Activated CD4-positive, alpha-beta T cell treated with anti-CD3 and anti-CD28 coated beads for 36 hours (primary cell): ENCODE results near the gene CHRNB1. TPM values are rescaled to one million over a fixed set of nuclear protein-coding genes. Genes with fewer than 3 reads are reported as not detected.

Source experiments
- ATAC-seq: fragments of 200-7000 bp; cut with Tn5 transposase; one replicate; pipeline ENCODE4 v1.10.0; 2021; ENCODE audit warnings: mild to moderate bottlenecking, moderate library complexity
- CTCF ChIA-PET: fragments of 350-600 bp; sonication (Branson Sonifier 250); formaldehyde crosslinking; loops from one replicate; lab custom pipeline; 2021; ENCODE audit warnings: antibody characterized with exemption; lab: Charles Lee
- POLR2A ChIA-PET: fragments of 350-600 bp; sonication (Branson Sonifier 250); formaldehyde crosslinking; loops from one replicate; lab custom pipeline; 2021; ENCODE audit warnings: antibody characterized with exemption, inconsistent platforms; lab: Charles Lee
- DNase-seq: peaks from one replicate; pipeline ENCODE4 v3.0.0-alpha.2; 2020
- H3K27ac Mint-ChIP-seq: one replicate; pipeline ENCODE4 v1.8.0; 2021; ENCODE audit warnings: mixed read lengths
- H3K27me3 Mint-ChIP-seq: one replicate; pipeline ENCODE4 v1.8.0; 2021; ENCODE audit warnings: mixed read lengths
- H3K36me3 Mint-ChIP-seq: one replicate; pipeline ENCODE4 v1.8.0; 2021; ENCODE audit warnings: low read depth, mixed read lengths
- H3K4me1 Mint-ChIP-seq: one replicate; pipeline ENCODE4 v1.8.0; 2021; ENCODE audit warnings: mixed read lengths
- H3K4me3 Mint-ChIP-seq: one replicate; pipeline ENCODE4 v1.8.0; 2021; ENCODE audit warnings: mild to moderate bottlenecking, moderate library complexity, mixed read lengths
- H3K9me3 Mint-ChIP-seq: one replicate; pipeline ENCODE4 v1.8.0; 2021; ENCODE audit warnings: low read depth, mixed read lengths
- intact Hi-C, 2 experiments: fragments of 100-400 bp; cut with DNase I in 1 of 2; cut with micrococcal nuclease in 1 of 2; formaldehyde crosslinking; loops; one replicate each; pipeline versions ENCODE4 v1.14.2 to v1.15.1; 2022 to 2024; cut with DNase I, micrococcal nuclease
- total RNA-seq, 2 experiments: library from RNA; stranded (reverse); gene quantifications; one replicate each; pipeline ENCODE4 v1.2.3, GENCODE V29; 2021

CHRNB1 gene
- 1 to 10 TPM; 7.8 to 8.7 TPM for total RNA-seq

- H3K36me3 Mint-ChIP-seq, result peaks cover 6% of the 10 kb centered on the region
- DNase-seq, result peak; percentile 31
- peak within 1 kb of the TSS; percentile 47 for H3K4me3 Mint-ChIP-seq
- intact Hi-C loops, result no loop called here
- no peak within 1 kb of the TSS for H3K27ac Mint-ChIP-seq
- CTCF ChIA-PET, result interaction anchor here (0.6 to 2.4 kb wide), 16 partner anchors 8 to 399 kb away, joined by 3 to 16 read pairs (median 4); partner anchors contain the start of genes CD68, PLSCR3, SOX15 and TMEM256
- H3K4me1 Mint-ChIP-seq, result peaks cover 26% of the 10 kb centered on the region
- POLR2A ChIA-PET, result interaction anchor here (0.6 to 0.9 kb wide), 3 partner anchors 47 to 132 kb away, joined by 3 read pairs; no protein-coding TSS in a partner anchor
- ATAC-seq, result peak; percentile 6
- H3K27me3 Mint-ChIP-seq, result peaks cover 43% of the 10 kb centered on the region
- H3K9me3 Mint-ChIP-seq, result no peaks in the 10 kb centered on the region
Measured at GRCh38 chr17:7444682-7445618, at the start of gene CHRNB1. Gene CHRNB1 (plus strand): TSS chr17:7445061. CDS start chr17:7445128, 67 bp downstream.

DNA sequence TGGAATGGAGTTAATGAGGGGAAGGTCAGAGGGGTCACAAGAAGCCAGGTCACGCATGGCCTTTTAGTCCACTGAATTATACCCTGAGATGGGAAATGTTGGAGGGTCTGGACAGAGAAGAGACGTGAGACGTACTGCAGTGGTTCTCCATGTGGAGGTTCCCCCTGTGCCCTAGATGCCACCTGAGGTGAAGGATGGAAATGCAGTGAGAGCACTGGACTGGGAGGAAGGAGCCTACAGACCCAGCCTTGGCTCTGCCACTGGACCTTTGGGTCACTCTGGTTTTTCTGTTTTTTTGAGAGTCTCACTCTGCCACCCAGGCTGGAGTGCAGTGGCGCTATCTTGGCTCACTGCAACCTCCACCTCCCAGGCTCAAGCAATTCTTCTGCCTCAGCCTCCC lies 48.7 kb upstream of the CHRNB1 start:
- Mint-ChIP-seq H3K9me3 (no peaks in the 10 kb centered on the region), H3K27ac (no peak overlapping the region), H3K4me1 (peaks cover 22% of the 10 kb centered on the region), H3K4me3 (peak overlapping the region; percentile 6), H3K36me3 (peaks cover 16% of the 10 kb centered on the region), H3K27me3 (no peaks in the 10 kb centered on the region)
- no peak for DNase-seq
- no peak for ATAC-seq
- POLR2A ChIA-PET, result no interaction called here
- CTCF ChIA-PET, result no interaction called here
- intact Hi-C loops, result no loop called here

DNA sequence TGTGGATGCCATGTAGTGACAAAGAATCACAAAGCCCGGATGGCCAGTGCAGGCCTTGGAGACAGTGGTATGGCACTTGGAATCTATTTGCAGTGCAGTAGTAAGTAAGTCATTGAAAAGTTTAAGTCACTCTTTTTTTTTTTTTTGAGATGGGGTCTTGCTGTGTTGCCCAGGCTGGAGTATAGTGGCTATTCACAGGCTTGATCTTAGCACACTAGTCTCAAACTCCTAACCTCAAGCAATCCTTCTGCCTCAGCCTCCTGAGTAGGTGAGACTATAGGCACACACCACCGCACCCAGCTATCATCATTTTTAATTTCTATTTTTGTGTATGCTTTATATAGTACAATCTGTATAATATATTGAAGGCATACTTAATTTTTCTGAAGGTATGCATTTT lies 46.2 kb upstream of the CHRNB1 start:
- Mint-ChIP-seq H3K4me3 (no peak overlapping the region), H3K27ac (no peak overlapping the region), H3K4me1 (peaks cover 12% of the 10 kb centered on the region), H3K36me3 (peaks cover 2% of the 10 kb centered on the region), H3K27me3 (no peaks in the 10 kb centered on the region), H3K9me3 (no peaks in the 10 kb centered on the region)
- no peak for ATAC-seq
- POLR2A ChIA-PET, result no interaction called here
- intact Hi-C loops, result no loop called here
- no peak for DNase-seq
- CTCF ChIA-PET, result interaction anchor here (1.5 kb wide), 1 partner anchor 43 kb away, joined by 4 read pairs; no protein-coding TSS in a partner anchor

- Mint-ChIP-seq H3K4me3 (peak overlapping the region; percentile 89), H3K27ac (peak overlapping the region; percentile 77), H3K27me3 (peaks cover 2% of the 10 kb centered on the region), H3K4me1 (peaks cover 16% of the 10 kb centered on the region), H3K9me3 (no peaks in the 10 kb centered on the region), H3K36me3 (peaks cover 2% of the 10 kb centered on the region)
- ATAC-seq (no peak), DNase-seq (peak; percentile 42)
- intact Hi-C loops, result loop anchor here in 1 of 2 experiments (5.0 kb wide), 2 partner anchors 366 to 439 kb away; partner anchors contain the start of gene SLC16A13
- POLR2A ChIA-PET, result interaction anchor here (0.6 to 2.1 kb wide), 6 partner anchors 19 to 284 kb away, joined by 3 to 13 read pairs (median 3); partner anchors contain the start of genes TMEM102, TP53 and WRAP53
- CTCF ChIA-PET, result interaction anchor here (0.6 to 1.5 kb wide), 5 partner anchors 9 to 113 kb away, joined by 3 to 13 read pairs (median 5); partner anchors contain the start of genes PLSCR3, TMEM102 and TMEM95
Measured at GRCh38 chr17:7403043-7403726, 41.7 kb upstream of the CHRNB1 start.

- ATAC-seq (no peak), DNase-seq (no peak)
- H3K27ac Mint-ChIP-seq, result peak overlapping the region; percentile 77
- ChIA-PET POLR2A (interaction anchor here (1.0 to 2.1 kb wide), 5 partner anchors 33 to 283 kb away, joined by 3 to 13 read pairs (median 6); partner anchors contain the start of genes POLR2A, TMEM102, TP53 and WRAP53), CTCF (interaction anchor here (0.6 to 1.5 kb wide), 7 partner anchors 9 to 52 kb away, joined by 3 to 13 read pairs (median 3); partner anchors contain the start of genes PLSCR3, TMEM102 and TMEM95)
- peaks cover 2% of the 10 kb centered on the region for H3K27me3 Mint-ChIP-seq
- no peaks in the 10 kb centered on the region for H3K9me3 Mint-ChIP-seq
- intact Hi-C loops, result loop anchor here in 1 of 2 experiments (5.0 kb wide), 2 partner anchors 366 to 439 kb away; partner anchors contain the start of gene SLC16A13
- H3K4me3 Mint-ChIP-seq, result peak overlapping the region; percentile 89
- H3K36me3 Mint-ChIP-seq, result peaks cover 2% of the 10 kb centered on the region
- H3K4me1 Mint-ChIP-seq, result peaks cover 16% of the 10 kb centered on the region
Measured at GRCh38 chr17:7403727-7403976, 41.2 kb upstream of the CHRNB1 start.

- ChIA-PET CTCF (interaction anchor here (0.5 to 1.5 kb wide), 10 partner anchors 10 to 453 kb away, joined by 3 to 13 read pairs (median 3); partner anchors contain the start of genes CYB5D1, NAA38, PLSCR3 and TMEM102), POLR2A (interaction anchor here (0.5 to 2.1 kb wide), 7 partner anchors 32 to 283 kb away, joined by 3 to 13 read pairs (median 3); partner anchors contain the start of genes POLR2A, TMEM102, TP53 and WRAP53)
- H3K4me3 Mint-ChIP-seq, result peak within 1 kb of the TSS; percentile 89
- H3K27me3 Mint-ChIP-seq, result peaks cover 2% of the 10 kb centered on the region
- peaks cover 2% of the 10 kb centered on the region for H3K36me3 Mint-ChIP-seq
- ATAC-seq, result peak; percentile 94
- no peaks in the 10 kb centered on the region for H3K9me3 Mint-ChIP-seq
- DNase-seq, result peak; percentile 99
- intact Hi-C loops, result loop anchor here (1.0 to 5.0 kb wide), 21 partner anchors 10 to 529 kb away; partner anchors contain the start of genes PLSCR3 (in 2 of the 2), POLR2A (in 2 of the 2), TMEM102 (in 2 of the 2) and CNTROB (in 1 of the 2)
- peaks cover 16% of the 10 kb centered on the region for H3K4me1 Mint-ChIP-seq
- peak within 1 kb of the TSS; percentile 92 for H3K27ac Mint-ChIP-seq
Measured at GRCh38 chr17:7403977-7404736, 40.7 kb upstream of the CHRNB1 start, which contains the start of gene TMEM256. Gene TMEM256 (minus strand): TSS chr17:7404097. CDS start chr17:7404084, 13 bp downstream.

DNA sequence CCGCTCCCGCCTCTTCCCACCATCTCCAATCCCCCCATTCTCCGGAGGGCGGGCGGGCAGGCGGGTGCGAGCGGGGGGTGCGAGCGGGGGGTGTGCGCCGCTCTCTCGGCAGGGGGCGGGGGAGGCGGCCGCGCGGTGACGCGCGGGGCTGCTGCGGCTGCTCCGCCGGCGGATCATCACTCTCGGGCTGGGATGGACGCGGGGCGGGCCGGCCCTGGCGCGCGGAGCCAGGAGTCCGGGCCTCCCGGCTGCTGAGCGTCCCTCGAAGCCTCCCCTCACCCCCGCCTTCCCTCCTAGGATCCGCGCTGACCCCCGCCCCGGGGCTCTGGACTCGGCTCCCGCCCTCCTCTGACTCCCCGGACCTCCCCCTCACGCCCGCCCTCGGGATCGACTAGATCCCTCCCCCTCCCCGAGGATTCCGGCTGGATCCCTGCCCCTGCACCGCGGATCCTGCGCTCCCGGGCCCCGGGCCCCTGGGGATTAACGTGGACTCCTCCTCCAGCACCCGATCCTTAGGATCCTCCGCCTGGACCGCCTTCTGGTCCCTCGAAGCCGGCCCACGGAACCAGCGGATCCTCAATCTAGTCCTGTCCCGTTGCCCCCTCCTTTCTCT lies 40.0 kb upstream of the CHRNB1 start:
- DNase-seq (peak; percentile 82), ATAC-seq (peak; percentile 38)
- no peaks in the 10 kb centered on the region for H3K9me3 Mint-ChIP-seq
- intact Hi-C loops, result loop anchor here (1.0 to 5.0 kb wide), 21 partner anchors 11 to 528 kb away; partner anchors contain the start of genes PLSCR3 (in 2 of the 2), POLR2A (in 2 of the 2), TMEM102 (in 2 of the 2) and CNTROB (in 1 of the 2)
- H3K4me3 Mint-ChIP-seq, result peak overlapping the region; percentile 89
- peak overlapping the region; percentile 92 for H3K27ac Mint-ChIP-seq
- POLR2A ChIA-PET, result interaction anchor here (0.5 to 2.1 kb wide), 6 partner anchors 31 to 282 kb away, joined by 3 to 13 read pairs (median 4); partner anchors contain the start of genes POLR2A, TMEM102, TP53 and WRAP53
- no peaks in the 10 kb centered on the region for H3K36me3 Mint-ChIP-seq
- peaks cover 2% of the 10 kb centered on the region for H3K27me3 Mint-ChIP-seq
- H3K4me1 Mint-ChIP-seq, result peaks cover 16% of the 10 kb centered on the region
- CTCF ChIA-PET, result interaction anchor here (0.6 to 1.5 kb wide), 8 partner anchors 10 to 452 kb away, joined by 3 to 13 read pairs (median 3); partner anchors contain the start of genes CYB5D1, NAA38, PLSCR3 and TMEM102

GRCh38 chr17:7405350-7406234 lies 39.3 kb upstream of the CHRNB1 start:
- H3K4me1 Mint-ChIP-seq, result peaks cover 16% of the 10 kb centered on the region
- ATAC-seq, result no peak
- no peak for DNase-seq
- no peaks in the 10 kb centered on the region for H3K36me3 Mint-ChIP-seq
- ChIA-PET CTCF (interaction anchor here (1.5 kb wide), 1 partner anchor 452 kb away, joined by 3 read pairs; the partner anchor contains the start of genes CYB5D1 and NAA38), POLR2A (no interaction called here)
- peak overlapping the region; percentile 37 for H3K27ac Mint-ChIP-seq
- H3K4me3 Mint-ChIP-seq, result peak overlapping the region; percentile 89
- peaks cover 2% of the 10 kb centered on the region for H3K27me3 Mint-ChIP-seq
- H3K9me3 Mint-ChIP-seq, result no peaks in the 10 kb centered on the region
- intact Hi-C loops, result loop anchor here (2.0 kb wide), 2 partner anchors 167 to 527 kb away; partner anchors contain the start of gene CNTROB (in 1 of the 2)
